D721Med (cell line): ENCODE data around the gene SLC38A4.

Source experiments
- DNase-seq: peaks from one replicate; pipeline ENCODE4 v3.0.0; 2011; ENCODE audit warnings: low spot score; ENCODE audit not compliant: insufficient read length
- FAIRE-seq: peaks from 2 replicates; lab custom pipeline; 2011; peaks lifted over from hg19 to GRCh38; lab: Jason Lieb, UNC
- CTCF ChIP-seq: IDR thresholded peaks from 2 replicates; pipeline ENCODE4 v1.5.1; 2012; ENCODE audit warnings: mild to moderate bottlenecking, control low read depth; ENCODE audit not compliant: insufficient read depth; ENCODE audit errors: missing control alignments

The SLC38A4 gene

GRCh38 chr12:46792925-46793324 lies 32.9 kb downstream of the SLC38A4 start:
- TF ChIP-seq CTCF: no peak
- DNase-seq: no peak
- FAIRE-seq: no peak

- no peak for TF ChIP-seq CTCF
- no peak for FAIRE-seq
- DNase-seq: no peak
Measured at GRCh38 chr12:46790066-46790465, 35.7 kb downstream of the SLC38A4 start.

GRCh38 chr12:46788072-46788887 lies 37.5 kb downstream of the SLC38A4 start:
- no peak for TF ChIP-seq CTCF
- DNase-seq (no peak), FAIRE-seq (no peak)

- TF ChIP-seq CTCF: no peak
- FAIRE-seq (no peak), DNase-seq (no peak)
Measured at GRCh38 chr12:46787496-46788055, 38.2 kb downstream of the SLC38A4 start.

GRCh38 chr12:46786774-46787173 lies 39.0 kb downstream of the SLC38A4 start:
- FAIRE-seq (no peak), DNase-seq (no peak)
- no peak for TF ChIP-seq CTCF

GRCh38 chr12:46785382-46785781 lies 40.4 kb downstream of the SLC38A4 start:
- FAIRE-seq (no peak), DNase-seq (no peak)
- no peak for TF ChIP-seq CTCF

GRCh38 chr12:46783871-46784270 lies 41.9 kb downstream of the SLC38A4 start:
- DNase-seq (no peak), FAIRE-seq (no peak)
- TF ChIP-seq CTCF: no peak
